Activated CD4-positive, alpha-beta T cell treated with anti-CD3 and anti-CD28 coated beads, Interleukin-2, amount 10 ng/mL, durations not matched to agents 7 days and 5 days (primary cell): Measurements from ENCODE around the gene FABP3. TPM values are rescaled to one million over a fixed set of nuclear protein-coding genes. Genes with fewer than 3 reads are reported as not detected.
"Not testable (repeated sequence)": the region's sequence is repeated elsewhere in the genome, so short reads cannot be mapped to it uniquely, and the experiment has no call there.

Source experiments
- CTCF ChIA-PET: fragments of 350-600 bp; sonication (Branson Sonifier 250); formaldehyde crosslinking; loops from one replicate; lab custom pipeline; 2021; ENCODE audit warnings: antibody characterized with exemption; lab: Charles Lee
- POLR2A ChIA-PET: fragments of 350-600 bp; sonication (Branson Sonifier 250); formaldehyde crosslinking; loops from one replicate; lab custom pipeline; 2021; ENCODE audit warnings: antibody characterized with exemption; lab: Charles Lee
- DNase-seq: peaks from one replicate; pipeline ENCODE4 v3.0.0-alpha.2; 2020
- H3K27ac Mint-ChIP-seq: one replicate; pipeline ENCODE4 v1.8.0; 2021; ENCODE audit warnings: mild to moderate bottlenecking, moderate library complexity, mixed read lengths
- H3K27me3 Mint-ChIP-seq: one replicate; pipeline ENCODE4 v1.8.0; 2021; ENCODE audit warnings: mixed read lengths
- H3K36me3 Mint-ChIP-seq: one replicate; pipeline ENCODE4 v1.8.0; 2021; ENCODE audit warnings: low read depth, mixed read lengths
- H3K4me1 Mint-ChIP-seq: one replicate; pipeline ENCODE4 v1.8.0; 2021; ENCODE audit warnings: mixed read lengths
- H3K4me3 Mint-ChIP-seq: one replicate; pipeline ENCODE4 v1.8.0; 2021; ENCODE audit warnings: mild to moderate bottlenecking, moderate library complexity, mixed read lengths
- H3K9me3 Mint-ChIP-seq: one replicate; pipeline ENCODE4 v1.8.0; 2021; ENCODE audit warnings: mixed read lengths
- total RNA-seq, 2 experiments: library from RNA; stranded (reverse); gene quantifications; one replicate each; pipeline ENCODE4 v1.2.3, GENCODE V29; 2021

The FABP3 gene
- total RNA-seq, 2 experiments from 2014 or later, result not detected

DNA sequence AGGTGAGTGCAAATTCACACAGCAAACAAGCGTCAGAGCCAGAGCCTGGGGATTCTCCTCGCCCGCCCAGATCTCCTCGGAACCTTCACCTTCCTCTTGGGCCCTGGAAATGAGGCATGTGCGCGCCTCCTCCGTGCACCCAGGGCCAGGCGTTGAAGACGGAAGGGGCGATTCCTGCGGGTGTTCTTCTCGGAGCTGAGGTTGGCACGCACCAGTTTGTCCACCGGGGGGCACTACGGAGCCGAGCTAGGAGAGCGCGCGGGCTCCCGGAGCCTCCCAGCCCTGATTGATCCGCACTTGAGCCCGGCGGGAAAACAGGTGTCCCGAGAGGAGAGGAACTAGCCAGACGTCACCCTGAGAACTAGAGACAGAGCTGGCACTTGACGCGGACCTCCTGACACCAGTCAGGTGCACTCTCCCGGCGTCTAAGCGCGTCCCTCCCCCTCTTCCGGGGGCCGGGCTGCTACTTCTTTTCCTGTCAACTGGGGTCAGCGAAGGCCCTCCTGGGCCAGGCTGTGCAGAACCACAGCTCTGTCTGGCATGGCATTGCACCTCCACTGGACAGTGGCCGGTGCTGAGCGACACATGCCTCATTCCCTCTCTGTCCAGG, 21.8 kb upstream of the FABP3 start:
- POLR2A ChIA-PET, result no interaction called here
- CTCF ChIA-PET, result interaction anchor here (0.7 to 4.5 kb wide), 17 partner anchors 8 to 242 kb away, joined by 3 to 25 read pairs (median 4); partner anchors contain the start of gene FABP3
- Mint-ChIP-seq H3K9me3 (no peaks in the 10 kb centered on the region), H3K36me3 (no peaks in the 10 kb centered on the region), H3K27me3 (no peaks in the 10 kb centered on the region), H3K4me1 (peaks cover 12% of the 10 kb centered on the region), H3K4me3 (peak overlapping the region; percentile 74), H3K27ac (peak overlapping the region; percentile 25)
- DNase-seq, result peak; percentile 81

DNA sequence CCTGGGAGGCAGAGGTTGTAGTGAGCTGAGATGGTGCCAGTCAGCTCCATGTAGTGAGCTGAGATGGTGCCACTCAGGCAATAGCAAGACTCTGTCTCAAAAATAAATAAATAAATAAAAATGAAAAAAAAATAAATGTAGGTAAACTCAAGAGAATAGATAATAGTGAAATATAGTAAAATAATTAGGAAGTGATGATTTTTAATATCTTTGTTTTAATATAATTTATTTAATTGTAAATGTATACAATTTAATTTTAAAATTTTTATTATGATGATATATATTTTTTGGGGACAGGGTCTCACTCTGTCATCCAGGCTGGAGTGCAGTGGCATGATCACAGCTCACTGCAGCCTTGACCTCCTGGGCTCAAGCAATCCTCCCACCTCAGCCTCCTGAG, 20.6 kb upstream of the FABP3 start:
- Mint-ChIP-seq H3K27ac (no peak overlapping the region), H3K4me1 (peaks cover 12% of the 10 kb centered on the region), H3K9me3 (no peaks in the 10 kb centered on the region), H3K27me3 (no peaks in the 10 kb centered on the region), H3K4me3 (no peak overlapping the region), H3K36me3 (no peaks in the 10 kb centered on the region)
- ChIA-PET POLR2A (no interaction called here), CTCF (interaction anchor here (2.0 to 2.1 kb wide), 2 partner anchors 22 to 28 kb away, joined by 9 to 25 read pairs; partner anchors contain the start of gene FABP3)
- DNase-seq, result no peak

DNA sequence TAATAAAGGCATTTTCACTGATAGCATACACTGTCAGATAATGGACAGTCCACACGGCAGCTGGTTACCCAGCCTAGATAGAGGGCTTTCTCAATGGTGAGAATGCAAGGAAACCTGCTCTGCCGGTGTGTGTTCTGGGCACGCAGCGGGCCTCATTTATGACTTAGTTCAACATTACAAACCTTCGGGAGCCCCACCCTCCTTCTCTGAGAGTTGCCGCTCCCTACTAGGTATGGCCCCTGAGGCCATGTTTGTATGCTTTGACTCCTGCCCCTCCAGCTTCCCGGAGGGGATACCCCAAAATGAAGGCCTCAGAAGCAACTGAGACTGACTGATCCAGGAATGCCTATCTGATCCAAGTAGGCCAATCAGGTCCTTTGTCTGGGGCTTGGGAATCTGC, 17.2 kb upstream of the FABP3 start:
- Mint-ChIP-seq H3K27me3 (no peaks in the 10 kb centered on the region), H3K4me1 (peaks cover 9% of the 10 kb centered on the region), H3K4me3 (no peak overlapping the region), H3K36me3 (no peaks in the 10 kb centered on the region), H3K9me3 (no peaks in the 10 kb centered on the region), H3K27ac (no peak overlapping the region)
- DNase-seq, result no peak
- ChIA-PET POLR2A (no interaction called here), CTCF (interaction anchor here (0.6 kb wide), 1 partner anchor 189 kb away, joined by 4 read pairs; no protein-coding TSS in a partner anchor)

DNA sequence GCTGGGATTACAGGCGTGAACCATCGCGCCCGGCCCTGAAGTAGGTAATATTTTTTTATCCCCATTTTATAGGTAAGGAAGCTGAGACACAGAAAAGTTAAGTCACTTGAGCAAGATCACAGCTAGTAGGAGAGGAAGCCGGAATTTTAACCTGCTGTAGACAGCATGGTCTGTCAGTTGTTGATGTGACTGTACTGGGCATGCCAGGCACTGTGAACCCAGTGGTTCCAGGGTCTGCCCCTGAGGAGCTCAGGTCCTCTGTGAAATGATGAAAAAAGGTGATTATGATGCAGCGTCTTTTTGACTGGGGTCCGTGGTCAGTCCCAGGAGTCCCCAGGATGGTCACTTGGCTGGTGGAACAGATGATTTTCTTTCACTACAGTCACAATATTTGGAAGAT, 16.7 kb upstream of the FABP3 start:
- POLR2A ChIA-PET, result no interaction called here
- no peak overlapping the region for H3K4me3 Mint-ChIP-seq
- H3K27ac Mint-ChIP-seq, result no peak overlapping the region
- no peaks in the 10 kb centered on the region for H3K36me3 Mint-ChIP-seq
- CTCF ChIA-PET, result interaction anchor here (0.6 kb wide), 1 partner anchor 188 kb away, joined by 4 read pairs; no protein-coding TSS in a partner anchor
- no peaks in the 10 kb centered on the region for H3K9me3 Mint-ChIP-seq
- DNase-seq, result no peak
- H3K4me1 Mint-ChIP-seq, result peaks cover 5% of the 10 kb centered on the region
- H3K27me3 Mint-ChIP-seq, result no peaks in the 10 kb centered on the region

DNA sequence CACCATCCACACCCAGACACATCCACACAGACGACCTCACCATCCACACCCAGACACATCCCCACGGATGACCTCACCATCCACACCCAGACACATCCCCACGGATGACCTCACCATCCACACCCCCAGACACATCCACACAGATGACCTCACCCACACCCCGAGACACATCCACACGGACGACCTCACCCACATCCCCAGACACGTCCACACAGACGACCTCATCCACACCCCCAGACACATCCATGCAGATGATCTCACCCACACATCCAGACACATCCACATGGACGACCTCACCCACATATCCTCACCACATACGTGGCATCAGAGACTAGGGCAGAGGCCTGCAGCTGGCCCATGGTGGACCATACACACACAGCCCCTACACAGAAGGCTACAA, 14.7 kb upstream of the FABP3 start:
- H3K9me3 Mint-ChIP-seq, result no peaks in the 10 kb centered on the region
- ChIA-PET CTCF (interaction anchor here (0.7 kb wide), 1 partner anchor 390 kb away, joined by 3 read pairs; no protein-coding TSS in a partner anchor), POLR2A (no interaction called here)
- no peak overlapping the region for H3K4me3 Mint-ChIP-seq
- H3K27me3 Mint-ChIP-seq, result peaks cover 1% of the 10 kb centered on the region
- H3K27ac Mint-ChIP-seq, result no peak overlapping the region
- H3K4me1 Mint-ChIP-seq, result no peaks in the 10 kb centered on the region
- H3K36me3 Mint-ChIP-seq, result no peaks in the 10 kb centered on the region
- DNase-seq, result no peak

DNA sequence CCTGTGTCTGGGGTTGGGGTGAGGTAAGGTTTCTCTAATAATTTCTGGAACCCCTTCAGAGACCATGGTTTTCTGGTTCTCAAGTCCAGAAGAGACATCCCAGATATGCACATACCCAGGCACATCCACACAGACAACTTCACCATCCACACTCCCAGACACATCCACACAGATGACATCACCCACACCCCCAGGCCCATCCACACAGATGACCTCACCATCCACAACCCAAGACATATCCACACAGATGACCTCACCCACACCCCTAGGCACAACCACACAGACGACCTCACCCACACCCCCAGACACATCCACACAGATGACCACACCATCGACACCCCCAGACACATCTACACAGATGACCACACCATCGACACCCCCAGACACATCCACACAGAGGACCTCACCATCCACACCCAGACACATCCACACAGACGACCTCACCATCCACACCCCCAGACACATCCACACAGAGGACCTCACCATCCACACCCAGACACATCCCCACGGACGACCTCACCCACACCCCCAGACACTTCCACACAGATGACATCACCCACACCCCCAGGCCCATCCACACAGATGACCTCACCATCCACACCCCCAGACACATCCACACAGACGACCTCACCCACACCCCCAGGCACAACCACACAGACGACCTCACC, 13.8 kb upstream of the FABP3 start:
- CTCF ChIA-PET, result interaction anchor here (1.0 kb wide), 1 partner anchor 8 kb away, joined by 3 read pairs; no protein-coding TSS in a partner anchor
- H3K27me3 Mint-ChIP-seq, H3K4me1 Mint-ChIP-seq, H3K36me3 Mint-ChIP-seq, H3K4me3 Mint-ChIP-seq, H3K9me3 Mint-ChIP-seq, H3K27ac Mint-ChIP-seq, DNase-seq, POLR2A ChIA-PET: not testable (repeated sequence)

DNA sequence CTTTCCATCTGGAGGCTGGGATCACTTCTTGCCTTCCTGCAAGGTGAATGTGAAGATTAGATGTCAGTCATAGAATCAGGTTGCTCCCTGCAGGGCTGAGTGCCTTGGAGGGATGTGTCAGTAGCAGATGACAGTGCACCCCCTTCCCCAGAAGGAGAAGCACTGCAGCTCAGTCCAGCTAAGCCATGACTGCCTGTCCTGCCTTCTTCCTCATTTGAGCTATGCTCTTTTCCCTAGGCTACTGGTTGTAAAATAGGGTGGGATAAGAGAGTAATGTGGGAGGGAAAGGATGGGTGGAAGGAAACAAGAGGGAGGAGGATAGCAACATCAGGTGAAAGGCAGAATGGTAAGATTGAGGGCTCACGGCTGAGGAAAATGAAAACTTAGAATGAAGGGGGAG, 11.1 kb upstream of the FABP3 start:
- Mint-ChIP-seq H3K27ac (no peak overlapping the region), H3K4me1 (no peaks in the 10 kb centered on the region), H3K27me3 (peaks cover 2% of the 10 kb centered on the region), H3K4me3 (no peak overlapping the region), H3K9me3 (no peaks in the 10 kb centered on the region), H3K36me3 (no peaks in the 10 kb centered on the region)
- DNase-seq, result no peak
- CTCF ChIA-PET, result interaction anchor here (1.1 kb wide), 1 partner anchor 11 kb away, joined by 4 read pairs; no protein-coding TSS in a partner anchor
- POLR2A ChIA-PET, result no interaction called here

DNA sequence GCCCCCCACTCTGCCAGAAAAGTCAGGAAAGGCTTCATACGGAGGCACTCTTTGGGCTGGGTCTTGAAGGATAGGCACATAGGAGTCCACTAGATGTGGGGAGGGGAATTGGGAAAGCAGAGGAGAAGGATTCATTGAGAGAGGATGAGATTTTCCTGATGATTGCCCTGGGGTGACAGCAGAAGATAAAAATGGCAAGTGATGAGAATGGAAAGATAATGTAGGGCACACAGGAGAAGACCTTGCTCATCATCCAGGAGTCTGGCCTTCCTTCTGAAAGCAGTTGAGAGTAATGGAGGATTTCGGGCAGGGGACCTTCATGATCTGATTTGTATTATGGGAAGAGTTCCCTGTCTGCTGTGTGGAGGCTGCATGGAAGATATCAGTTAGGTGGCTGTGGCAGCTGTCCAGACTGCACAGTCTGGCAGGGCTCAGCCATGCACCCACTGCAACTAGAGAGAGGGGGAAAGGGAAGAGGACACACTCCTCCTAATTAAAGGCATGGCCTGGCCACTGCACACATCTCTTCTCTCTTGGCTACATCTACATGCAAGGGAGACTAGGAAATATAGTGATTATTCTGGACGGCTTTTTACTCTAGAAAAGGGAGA, 9.6 kb upstream of the FABP3 start:
- Mint-ChIP-seq H3K9me3 (no peaks in the 10 kb centered on the region), H3K36me3 (no peaks in the 10 kb centered on the region), H3K4me3 (no peak overlapping the region), H3K27me3 (peaks cover 4% of the 10 kb centered on the region), H3K27ac (no peak overlapping the region), H3K4me1 (no peaks in the 10 kb centered on the region)
- no peak for DNase-seq
- ChIA-PET POLR2A (no interaction called here), CTCF (no interaction called here)

DNA sequence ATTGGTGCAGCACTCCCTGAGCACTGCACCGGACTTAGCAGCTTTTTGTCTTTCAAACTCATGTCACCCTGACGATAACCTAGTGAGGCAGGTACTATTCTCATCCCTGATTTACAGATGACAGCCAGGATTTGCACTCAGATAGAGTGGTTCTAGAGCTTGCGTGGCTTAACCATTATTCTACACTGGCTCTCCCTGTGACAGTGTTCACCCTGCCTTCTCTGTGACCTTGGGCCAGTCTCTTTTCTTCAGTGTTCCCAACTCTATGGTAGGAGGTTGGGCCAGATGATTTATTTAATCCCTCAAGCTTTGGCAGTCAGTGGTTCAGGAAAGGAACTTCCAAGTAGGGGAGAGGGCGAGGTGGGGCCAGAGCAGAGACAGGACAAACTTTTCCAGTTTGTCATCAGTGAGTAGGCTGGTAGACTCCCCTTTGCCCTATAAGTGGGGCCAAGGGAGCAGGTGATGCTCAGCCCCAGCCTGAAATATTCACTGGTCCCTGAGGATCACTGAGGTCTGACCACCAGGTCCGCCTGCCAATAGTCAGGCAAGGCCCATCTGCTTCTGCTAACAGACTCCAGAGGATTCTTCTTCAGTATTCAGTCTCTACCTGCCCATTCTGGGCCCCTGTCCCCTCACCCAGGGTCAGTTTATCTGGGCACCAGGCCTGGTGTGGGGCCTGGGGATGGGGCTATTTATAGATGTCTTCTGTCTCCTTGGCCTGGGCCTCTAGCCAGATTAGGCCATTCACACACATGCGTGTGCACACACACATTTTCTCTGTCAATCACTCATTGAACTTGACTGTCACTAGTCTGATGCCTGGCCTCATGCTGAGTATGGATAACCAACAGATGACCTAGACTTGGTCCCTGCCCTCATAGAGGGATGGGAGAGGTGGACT, 8.8 kb upstream of the FABP3 start:
- no peaks in the 10 kb centered on the region for H3K9me3 Mint-ChIP-seq
- CTCF ChIA-PET, result no interaction called here
- H3K27me3 Mint-ChIP-seq, result peaks cover 4% of the 10 kb centered on the region
- H3K4me3 Mint-ChIP-seq, result no peak overlapping the region
- POLR2A ChIA-PET, result no interaction called here
- DNase-seq, result no peak
- no peak overlapping the region for H3K27ac Mint-ChIP-seq
- H3K4me1 Mint-ChIP-seq, result peaks cover under 1% of the 10 kb centered on the region
- no peaks in the 10 kb centered on the region for H3K36me3 Mint-ChIP-seq

DNA sequence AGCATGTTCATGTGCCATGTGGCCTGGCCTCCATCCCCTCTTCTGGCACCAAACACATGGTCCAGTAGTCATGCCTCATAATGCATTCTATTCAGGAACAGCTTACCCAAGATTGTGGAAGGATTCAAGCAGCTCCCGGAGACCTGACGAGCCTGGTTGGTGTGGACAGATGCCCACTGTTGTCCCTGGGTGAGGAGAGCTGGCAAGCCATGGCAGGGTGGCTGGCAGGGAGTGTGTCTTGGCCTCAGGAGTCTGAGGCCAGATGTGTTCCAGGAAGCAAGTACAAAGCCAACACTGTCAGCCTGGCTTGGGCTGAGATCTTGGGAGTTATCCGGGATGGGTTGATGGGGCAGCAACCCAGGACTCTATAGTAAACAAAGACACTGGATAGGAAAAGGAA, 7.3 kb upstream of the FABP3 start:
- H3K36me3 Mint-ChIP-seq, result no peaks in the 10 kb centered on the region
- H3K4me1 Mint-ChIP-seq, result peaks cover 4% of the 10 kb centered on the region
- ChIA-PET POLR2A (no interaction called here), CTCF (no interaction called here)
- H3K27ac Mint-ChIP-seq, result no peak overlapping the region
- H3K4me3 Mint-ChIP-seq, result no peak overlapping the region
- no peaks in the 10 kb centered on the region for H3K9me3 Mint-ChIP-seq
- H3K27me3 Mint-ChIP-seq, result peaks cover 4% of the 10 kb centered on the region
- no peak for DNase-seq

DNA sequence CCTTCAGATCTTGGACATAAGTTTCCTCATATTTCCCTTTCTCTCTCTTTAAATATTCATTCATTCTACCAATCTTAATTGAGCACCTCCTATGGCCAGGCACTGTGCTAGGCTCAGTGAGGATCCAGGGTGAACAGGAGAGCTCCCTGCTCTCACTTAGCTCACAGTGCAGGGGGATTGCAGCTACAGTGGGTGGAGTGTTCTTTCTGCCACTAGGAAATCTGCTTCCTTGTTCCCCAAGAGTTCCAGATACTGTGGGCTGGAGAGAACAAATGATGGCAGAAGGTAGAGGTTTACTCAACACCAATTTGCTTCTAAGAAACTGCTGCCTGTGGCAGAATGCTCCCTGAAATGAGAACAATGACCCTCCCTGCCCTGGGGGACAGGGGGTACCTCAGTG, 5.1 kb upstream of the FABP3 start:
- ChIA-PET POLR2A (no interaction called here), CTCF (no interaction called here)
- no peak for DNase-seq
- Mint-ChIP-seq H3K27ac (no peak overlapping the region), H3K4me1 (peaks cover 11% of the 10 kb centered on the region), H3K27me3 (peaks cover 6% of the 10 kb centered on the region), H3K36me3 (no peaks in the 10 kb centered on the region), H3K4me3 (no peak overlapping the region), H3K9me3 (no peaks in the 10 kb centered on the region)

DNA sequence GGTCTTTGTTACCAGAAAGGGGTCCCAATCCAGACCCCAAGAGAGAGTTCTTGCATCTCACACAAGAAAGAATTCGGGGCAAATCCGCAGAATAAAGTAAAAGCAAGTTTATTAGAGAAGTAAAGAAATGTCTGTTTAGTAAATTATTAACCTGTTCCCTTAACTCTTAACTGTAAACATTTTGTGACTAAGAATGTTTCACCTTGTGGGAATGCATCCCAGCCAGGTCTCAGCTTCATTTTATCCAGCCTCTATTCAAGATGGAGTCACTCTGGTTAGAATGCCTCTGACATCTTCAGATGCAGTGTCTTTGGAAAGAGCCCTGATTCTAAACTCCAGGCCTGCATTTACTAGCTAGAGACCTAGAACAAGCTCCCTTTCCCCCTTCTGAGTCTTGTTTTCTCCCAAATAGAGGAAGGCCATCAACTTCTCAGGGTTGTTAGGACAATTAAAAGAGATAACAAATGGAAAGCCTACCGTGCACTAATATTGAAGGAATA, 4.5 kb upstream of the FABP3 start:
- Mint-ChIP-seq H3K4me3 (no peak overlapping the region), H3K27me3 (peaks cover 9% of the 10 kb centered on the region), H3K4me1 (peaks cover 11% of the 10 kb centered on the region), H3K27ac (no peak overlapping the region), H3K9me3 (no peaks in the 10 kb centered on the region), H3K36me3 (no peaks in the 10 kb centered on the region)
- ChIA-PET CTCF (no interaction called here), POLR2A (no interaction called here)
- no peak for DNase-seq
